Astrocyte (in vitro differentiated cells and primary cell): ENCODE measurements around the gene CLGN. TPM values are rescaled to one million over a fixed set of nuclear protein-coding genes. Genes with fewer than 3 reads are reported as not detected.

Experiments
- DNase-seq: peaks from one replicate; pipeline ENCODE4 v3.0.0-alpha.2; 2010; ENCODE audit warnings: low read depth
- FAIRE-seq: peaks from 2 replicates; lab custom pipeline; 2011; peaks lifted over from hg19 to GRCh38; lab: Jason Lieb, UNC
- H2AFZ ChIP-seq: 2 replicates; pipeline ENCODE4 v1.6.0; 2012; ENCODE audit warnings: low read depth, low read length, inconsistent platforms
- H3K27ac ChIP-seq: 2 replicates; pipeline ENCODE4 v1.5.1; 2011; ENCODE audit warnings: low read depth, low read length, inconsistent platforms
- H3K27me3 ChIP-seq: 2 replicates; pipeline ENCODE4 v1.6.0; 2011; ENCODE audit warnings: low read length, inconsistent platforms; ENCODE audit not compliant: insufficient read depth
- H3K36me3 ChIP-seq: 2 replicates; pipeline ENCODE4 v1.5.1; 2011; ENCODE audit warnings: low read length, inconsistent platforms; ENCODE audit not compliant: insufficient read depth
- H3K4me1 ChIP-seq: 2 replicates; pipeline ENCODE4 v1.5.1; 2011; ENCODE audit warnings: low read length, inconsistent platforms; ENCODE audit not compliant: insufficient read depth
- H3K4me2 ChIP-seq: 2 replicates; pipeline ENCODE4 v1.6.0; 2012; ENCODE audit warnings: low read length, inconsistent platforms
- H3K4me3 ChIP-seq: 2 replicates; pipeline ENCODE4 v1.5.1; 2011; ENCODE audit warnings: low read depth, mild to moderate bottlenecking, low read length, inconsistent platforms; ENCODE audit not compliant: insufficient read depth
- H3K79me2 ChIP-seq: 2 replicates; pipeline ENCODE4 v1.6.0; 2012; ENCODE audit warnings: mild to moderate bottlenecking, low read length, inconsistent platforms; ENCODE audit not compliant: insufficient read depth
- H3K9ac ChIP-seq: 2 replicates; pipeline ENCODE4 v1.6.0; 2012; ENCODE audit warnings: mild to moderate bottlenecking, low read length, inconsistent platforms
- H3K9me3 ChIP-seq: 2 replicates; pipeline ENCODE4 v1.5.1; 2012; ENCODE audit warnings: low read depth, mild to moderate bottlenecking, low read length, inconsistent platforms; ENCODE audit not compliant: insufficient read depth
- H4K20me1 ChIP-seq: 2 replicates; pipeline ENCODE4 v1.6.0; 2012; ENCODE audit warnings: low read length, inconsistent platforms; ENCODE audit not compliant: insufficient read depth
- H3K27ac Mint-ChIP-seq: one replicate; pipeline ENCODE4 v1.8.0; 2021; ENCODE audit warnings: mild to moderate bottlenecking, mixed read lengths; ENCODE audit not compliant: unreplicated experiment
- H3K27me3 Mint-ChIP-seq: one replicate; pipeline ENCODE4 v1.8.0; 2021; ENCODE audit warnings: low read depth, mixed read lengths; ENCODE audit not compliant: unreplicated experiment
- H3K36me3 Mint-ChIP-seq: one replicate; pipeline ENCODE4 v1.8.0; 2021; ENCODE audit warnings: low read depth, mixed read lengths; ENCODE audit not compliant: unreplicated experiment
- H3K4me1 Mint-ChIP-seq: one replicate; pipeline ENCODE4 v1.8.0; 2021; ENCODE audit warnings: low read depth, mixed read lengths; ENCODE audit not compliant: unreplicated experiment
- H3K4me3 Mint-ChIP-seq: one replicate; pipeline ENCODE4 v1.8.0; 2021; ENCODE audit warnings: mild to moderate bottlenecking, moderate library complexity, mixed read lengths; ENCODE audit not compliant: unreplicated experiment
- H3K9me3 Mint-ChIP-seq: one replicate; pipeline ENCODE4 v1.8.0; 2021; ENCODE audit warnings: mild to moderate bottlenecking, mixed read lengths; ENCODE audit not compliant: unreplicated experiment
- EZH2 ChIP-seq: IDR thresholded peaks from 2 replicates; pipeline ENCODE4 v1.6.1; 2012; ENCODE audit warnings: mild to moderate bottlenecking, low read length, inconsistent platforms; ENCODE audit not compliant: insufficient read depth
- total RNA-seq: library from RNA; stranded (reverse); gene quantifications from 2 replicates; pipeline ENCODE4 v1.2.1, GENCODE V29; 2021
- TF ChIP-seq, protein P1 (sequence below): IDR thresholded peaks from 2 replicates; pipeline ENCODE4 v1.5.1; 2011; ENCODE audit warnings: low read depth, mild to moderate bottlenecking, inconsistent platforms, low read length, moderate library complexity; ENCODE audit not compliant: insufficient read depth

The CLGN gene
- total RNA-seq, 1 donor from 2014 or later = 1.6 TPM

DNA sequence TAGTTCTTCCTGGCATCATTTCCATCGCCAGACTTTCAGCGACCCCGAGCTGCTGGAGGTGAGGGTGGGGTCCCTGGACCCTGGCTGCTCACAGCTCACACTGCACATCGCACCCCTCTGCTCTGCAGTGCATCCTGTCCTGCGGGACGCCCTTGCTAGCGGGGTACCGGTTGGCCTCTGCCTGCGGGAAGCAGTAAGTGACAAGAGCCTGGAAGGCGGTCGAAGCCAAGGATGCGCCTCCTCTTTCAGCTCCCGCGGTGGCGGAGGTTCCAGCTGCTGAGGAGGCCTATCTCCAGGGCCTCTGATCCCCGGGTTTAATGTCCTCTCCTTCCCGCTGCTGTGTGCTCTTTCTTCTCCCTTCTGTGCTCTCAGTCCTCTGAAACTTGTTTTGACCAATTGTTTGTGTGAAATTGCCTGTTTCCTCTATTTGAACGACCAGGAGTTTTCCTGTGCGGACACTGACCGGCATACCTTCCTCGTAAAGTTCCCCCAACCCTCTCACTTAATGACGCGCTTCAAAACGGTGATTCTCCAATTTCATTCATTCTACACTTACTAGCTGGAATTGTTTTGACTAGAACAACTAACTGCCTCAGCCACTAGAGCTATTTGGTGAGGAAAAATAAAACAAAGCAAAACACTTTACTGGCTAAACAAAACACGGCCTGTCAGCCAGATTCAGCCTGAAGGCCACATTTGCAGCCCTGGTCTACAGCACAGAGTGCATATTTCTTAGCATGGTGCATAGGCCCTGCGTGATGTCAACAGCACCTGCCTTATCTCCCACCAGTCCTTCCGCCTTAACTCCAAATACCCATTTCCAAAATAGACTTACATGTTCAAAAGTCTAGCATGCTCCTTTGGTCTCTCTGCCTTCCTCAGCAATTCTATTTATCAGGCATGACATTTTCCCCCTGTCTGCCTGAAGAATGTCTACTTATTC is 42.6 kb upstream of the CLGN start:
- no peaks in the 10 kb centered on the region for H3K4me1 ChIP-seq
- H2AFZ ChIP-seq = no peak overlapping the region
- Mint-ChIP-seq H3K4me3 (no peak overlapping the region), H3K36me3 (no peaks in the 10 kb centered on the region), H3K27ac (no peak overlapping the region), H3K9me3 (no peaks in the 10 kb centered on the region), H3K27me3 (peaks cover 2% of the 10 kb centered on the region), H3K4me1 (no peaks in the 10 kb centered on the region)
- H3K27ac ChIP-seq = no peak overlapping the region
- H3K9me3 ChIP-seq = no peaks in the 10 kb centered on the region
- DNase-seq (no peak), FAIRE-seq (no peak)
- TF ChIP-seq, protein P1, sequence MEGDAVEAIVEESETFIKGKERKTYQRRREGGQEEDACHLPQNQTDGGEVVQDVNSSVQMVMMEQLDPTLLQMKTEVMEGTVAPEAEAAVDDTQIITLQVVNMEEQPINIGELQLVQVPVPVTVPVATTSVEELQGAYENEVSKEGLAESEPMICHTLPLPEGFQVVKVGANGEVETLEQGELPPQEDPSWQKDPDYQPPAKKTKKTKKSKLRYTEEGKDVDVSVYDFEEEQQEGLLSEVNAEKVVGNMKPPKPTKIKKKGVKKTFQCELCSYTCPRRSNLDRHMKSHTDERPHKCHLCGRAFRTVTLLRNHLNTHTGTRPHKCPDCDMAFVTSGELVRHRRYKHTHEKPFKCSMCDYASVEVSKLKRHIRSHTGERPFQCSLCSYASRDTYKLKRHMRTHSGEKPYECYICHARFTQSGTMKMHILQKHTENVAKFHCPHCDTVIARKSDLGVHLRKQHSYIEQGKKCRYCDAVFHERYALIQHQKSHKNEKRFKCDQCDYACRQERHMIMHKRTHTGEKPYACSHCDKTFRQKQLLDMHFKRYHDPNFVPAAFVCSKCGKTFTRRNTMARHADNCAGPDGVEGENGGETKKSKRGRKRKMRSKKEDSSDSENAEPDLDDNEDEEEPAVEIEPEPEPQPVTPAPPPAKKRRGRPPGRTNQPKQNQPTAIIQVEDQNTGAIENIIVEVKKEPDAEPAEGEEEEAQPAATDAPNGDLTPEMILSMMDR = no peak
- no peak for TF ChIP-seq EZH2
- no peaks in the 10 kb centered on the region for H3K79me2 ChIP-seq
- H3K36me3 ChIP-seq = no peaks in the 10 kb centered on the region
- peaks cover 6% of the 10 kb centered on the region for H3K27me3 ChIP-seq
- no peak overlapping the region for H3K4me3 ChIP-seq
- H4K20me1 ChIP-seq = no peaks in the 10 kb centered on the region
- H3K4me2 ChIP-seq = no peak overlapping the region
- no peak overlapping the region for H3K9ac ChIP-seq

DNA sequence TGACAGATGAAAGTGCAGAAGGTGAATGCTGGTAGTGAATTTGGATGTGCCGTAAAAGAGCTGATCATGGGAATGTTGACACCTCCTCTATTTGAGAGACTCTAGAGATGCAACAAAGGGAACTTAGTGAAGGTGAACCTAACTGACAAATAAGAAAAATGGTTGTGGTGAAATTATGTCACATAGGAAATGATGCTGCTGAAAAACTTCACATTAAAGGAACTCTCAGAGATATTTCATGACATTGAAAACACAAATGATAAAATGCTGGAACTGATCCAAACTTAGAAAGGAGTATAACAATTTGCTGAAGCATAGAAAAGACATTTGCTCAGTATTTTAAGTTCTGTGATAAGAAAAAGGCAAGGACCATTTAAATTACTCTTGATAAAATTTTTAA is 38.7 kb upstream of the CLGN start:
- Histone ChIP-seq H3K4me3 (no peak overlapping the region), H3K27me3 (peaks cover 6% of the 10 kb centered on the region), H3K4me2 (no peak overlapping the region), H2AFZ (no peak overlapping the region), H3K4me1 (no peaks in the 10 kb centered on the region), H3K9me3 (no peaks in the 10 kb centered on the region), H4K20me1 (no peaks in the 10 kb centered on the region), H3K27ac (no peak overlapping the region), H3K9ac (no peak overlapping the region), H3K79me2 (no peaks in the 10 kb centered on the region), H3K36me3 (no peaks in the 10 kb centered on the region)
- TF ChIP-seq, protein P1 = no peak
- TF ChIP-seq EZH2 = no peak
- Mint-ChIP-seq H3K9me3 (no peaks in the 10 kb centered on the region), H3K27me3 (peaks cover 2% of the 10 kb centered on the region), H3K27ac (no peak overlapping the region), H3K4me3 (no peak overlapping the region), H3K36me3 (no peaks in the 10 kb centered on the region), H3K4me1 (no peaks in the 10 kb centered on the region)
- DNase-seq (no peak), FAIRE-seq (no peak)

DNA sequence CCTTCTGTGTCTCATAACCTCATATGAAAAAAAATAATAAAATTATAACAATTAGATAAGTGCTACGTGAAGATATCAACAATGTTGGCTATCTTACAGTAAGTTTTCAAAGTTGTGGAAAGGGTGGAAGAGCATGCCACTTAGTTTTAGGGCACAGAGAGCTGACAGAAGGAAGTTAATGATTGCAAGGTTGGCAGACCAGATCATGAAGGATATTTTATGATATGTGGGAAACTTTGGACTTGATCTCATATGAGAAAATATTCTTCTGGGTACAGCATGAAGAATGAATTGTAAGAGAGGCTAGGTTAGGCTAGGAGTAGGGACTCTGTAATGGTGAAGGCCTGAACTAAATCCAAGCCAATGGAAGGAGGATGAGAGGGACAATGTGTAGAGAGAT is 36.2 kb upstream of the CLGN start:
- peaks cover 2% of the 10 kb centered on the region for H3K27me3 ChIP-seq
- H3K27ac ChIP-seq = no peak overlapping the region
- no peaks in the 10 kb centered on the region for H3K27me3 Mint-ChIP-seq
- no peaks in the 10 kb centered on the region for H3K36me3 Mint-ChIP-seq
- H3K27ac Mint-ChIP-seq = no peak overlapping the region
- H3K4me3 Mint-ChIP-seq = no peak overlapping the region
- no peak overlapping the region for H3K4me3 ChIP-seq
- no peak for FAIRE-seq
- TF ChIP-seq EZH2 = no peak
- TF ChIP-seq, protein P1 = no peak
- no peak overlapping the region for H2AFZ ChIP-seq
- no peaks in the 10 kb centered on the region for H3K4me1 Mint-ChIP-seq
- no peaks in the 10 kb centered on the region for H4K20me1 ChIP-seq
- H3K9ac ChIP-seq = no peak overlapping the region
- no peak for DNase-seq
- no peaks in the 10 kb centered on the region for H3K79me2 ChIP-seq
- no peaks in the 10 kb centered on the region for H3K9me3 ChIP-seq
- H3K4me2 ChIP-seq = no peak overlapping the region
- H3K36me3 ChIP-seq = no peaks in the 10 kb centered on the region
- no peaks in the 10 kb centered on the region for H3K4me1 ChIP-seq
- H3K9me3 Mint-ChIP-seq = no peaks in the 10 kb centered on the region
